Stimulated activated naive CD8-positive, alpha-beta T cell treated with anti-CD3 and anti-CD28 coated beads, Interleukin-15, Interleukin-2, amounts not matched to agents 100 ng/mL and 50 ng/mL, for 24 hours (primary cell): ENCODE data around the gene CCR1.
"Not testable (repeated sequence)": the region's sequence is repeated elsewhere in the genome, so short reads cannot be mapped to it uniquely, and the experiment has no call there.

ENCODE experiments used
- H3K27ac Mint-ChIP-seq: one replicate; pipeline ENCODE4 v1.8.0; 2021; ENCODE audit warnings: mild to moderate bottlenecking, mixed read lengths
- H3K27me3 Mint-ChIP-seq: one replicate; pipeline ENCODE4 v1.8.0; 2021; ENCODE audit warnings: mixed read lengths
- H3K36me3 Mint-ChIP-seq: one replicate; pipeline ENCODE4 v1.8.0; 2021; ENCODE audit warnings: low read depth, mixed read lengths
- H3K4me1 Mint-ChIP-seq: one replicate; pipeline ENCODE4 v1.8.0; 2021; ENCODE audit warnings: low read depth, mixed read lengths
- H3K4me3 Mint-ChIP-seq: one replicate; pipeline ENCODE4 v1.8.0; 2021; ENCODE audit warnings: mild to moderate bottlenecking, mixed read lengths
- H3K9me3 Mint-ChIP-seq: one replicate; pipeline ENCODE4 v1.8.0; 2021; ENCODE audit warnings: mixed read lengths

CCR1 gene

DNA sequence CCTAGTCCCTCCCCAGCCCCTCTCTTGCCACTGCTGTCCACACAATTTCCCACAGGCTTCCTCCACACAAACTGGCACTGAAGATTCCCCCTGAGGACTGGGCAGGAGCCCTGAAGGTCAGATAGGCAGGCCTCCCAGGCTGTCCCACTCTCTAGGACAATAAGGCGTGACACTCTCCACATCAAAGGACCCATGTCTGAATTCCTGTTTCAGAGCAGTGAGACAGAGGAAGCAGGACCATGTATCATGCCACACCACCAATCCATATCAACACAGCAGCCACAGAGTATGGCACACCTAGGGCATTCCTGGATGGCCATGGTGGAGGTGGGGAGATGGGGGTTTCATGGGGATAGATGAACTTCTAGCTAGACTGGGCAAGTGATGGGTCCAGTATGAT is 13.8 kb upstream of the CCR1 start:
- Mint-ChIP-seq H3K27me3 (peaks cover 4% of the 10 kb centered on the region), H3K27ac (no peak overlapping the region), H3K36me3 (no peaks in the 10 kb centered on the region), H3K4me1 (peaks cover 15% of the 10 kb centered on the region), H3K4me3 (no peak overlapping the region), H3K9me3 (peaks cover 6% of the 10 kb centered on the region)

DNA sequence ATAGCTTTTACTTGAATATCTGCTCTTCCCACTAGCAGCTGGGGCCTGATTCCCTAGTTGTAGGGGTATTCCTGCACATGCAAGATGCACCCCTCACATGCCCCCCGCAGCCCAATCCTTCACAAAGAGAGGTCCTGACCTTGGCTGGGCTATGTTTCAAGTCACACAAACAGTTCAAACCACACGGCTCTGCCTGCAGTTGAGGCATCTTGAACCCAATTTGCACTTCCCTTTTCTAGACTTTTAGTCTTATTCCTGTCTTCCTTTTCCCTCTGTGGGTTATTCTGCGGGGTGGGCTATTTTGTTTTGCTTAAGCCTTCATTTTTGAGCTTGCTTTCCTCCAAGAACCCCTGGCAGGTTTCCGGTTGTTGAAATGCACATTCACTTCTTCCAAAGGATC is 13.3 kb upstream of the CCR1 start:
- Mint-ChIP-seq H3K4me1 (peaks cover 15% of the 10 kb centered on the region), H3K36me3 (no peaks in the 10 kb centered on the region), H3K9me3 (peaks cover 3% of the 10 kb centered on the region), H3K27me3 (peaks cover 1% of the 10 kb centered on the region), H3K4me3 (no peak overlapping the region), H3K27ac (no peak overlapping the region)

DNA sequence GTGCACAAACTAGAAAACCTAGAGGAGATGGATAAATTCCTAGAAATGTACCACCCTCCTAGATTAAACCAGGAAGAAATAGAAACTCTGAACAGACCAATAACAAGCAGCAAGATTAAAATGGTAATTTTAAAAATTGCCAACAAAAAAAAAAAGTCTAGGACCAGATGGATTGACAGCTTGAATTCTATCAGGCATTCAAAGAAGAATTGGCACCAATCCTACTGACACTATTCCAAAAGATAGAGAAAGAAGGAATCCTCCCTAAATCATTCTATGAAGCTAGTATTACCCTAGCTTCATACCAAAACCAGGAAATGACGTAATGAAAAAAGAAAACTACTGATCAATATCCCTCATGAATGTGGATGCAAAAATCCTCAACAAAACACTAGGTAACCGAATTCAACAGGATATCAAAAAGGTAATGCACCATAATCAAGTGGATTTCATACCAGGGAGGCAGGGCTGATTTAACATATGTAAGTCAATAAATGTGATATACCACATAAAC is 10.1 kb upstream of the CCR1 start:
- H3K36me3 Mint-ChIP-seq: no peaks in the 10 kb centered on the region
- no peak overlapping the region for H3K4me3 Mint-ChIP-seq
- peaks cover 15% of the 10 kb centered on the region for H3K4me1 Mint-ChIP-seq
- H3K27ac Mint-ChIP-seq: no peak overlapping the region
- no peaks in the 10 kb centered on the region for H3K27me3 Mint-ChIP-seq
- no peaks in the 10 kb centered on the region for H3K9me3 Mint-ChIP-seq

DNA sequence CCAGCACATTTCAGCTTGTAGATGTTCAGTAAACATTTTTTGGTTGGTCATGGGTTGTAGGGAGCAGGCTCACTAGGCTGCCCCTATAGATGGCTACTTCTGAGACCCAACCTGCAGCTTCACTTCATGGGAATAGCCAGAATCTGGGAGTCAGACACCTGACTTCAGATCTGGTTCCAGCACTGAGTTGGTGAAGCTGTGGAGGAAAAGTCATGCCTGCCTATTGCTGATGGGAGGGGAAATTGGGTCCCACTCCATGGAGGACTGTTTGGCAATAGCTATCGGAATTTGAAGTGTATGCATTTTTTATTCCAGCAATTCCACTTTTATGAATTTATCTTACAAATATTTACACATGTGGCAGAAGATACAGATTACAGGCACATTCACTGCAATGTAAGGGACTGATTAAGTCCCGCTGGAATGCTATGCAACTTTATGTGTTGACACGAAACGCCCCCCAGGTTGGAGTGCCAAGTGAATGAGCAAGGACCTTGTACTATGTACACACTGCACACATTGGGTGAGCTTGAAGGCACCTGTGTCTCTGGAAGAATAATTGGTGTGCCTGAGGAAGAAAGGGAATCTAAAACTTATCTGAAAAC is 7.8 kb upstream of the CCR1 start:
- no peaks in the 10 kb centered on the region for H3K27me3 Mint-ChIP-seq
- H3K4me1 Mint-ChIP-seq: peaks cover under 1% of the 10 kb centered on the region
- H3K9me3 Mint-ChIP-seq: no peaks in the 10 kb centered on the region
- no peak overlapping the region for H3K27ac Mint-ChIP-seq
- no peaks in the 10 kb centered on the region for H3K36me3 Mint-ChIP-seq
- H3K4me3 Mint-ChIP-seq: no peak overlapping the region

DNA sequence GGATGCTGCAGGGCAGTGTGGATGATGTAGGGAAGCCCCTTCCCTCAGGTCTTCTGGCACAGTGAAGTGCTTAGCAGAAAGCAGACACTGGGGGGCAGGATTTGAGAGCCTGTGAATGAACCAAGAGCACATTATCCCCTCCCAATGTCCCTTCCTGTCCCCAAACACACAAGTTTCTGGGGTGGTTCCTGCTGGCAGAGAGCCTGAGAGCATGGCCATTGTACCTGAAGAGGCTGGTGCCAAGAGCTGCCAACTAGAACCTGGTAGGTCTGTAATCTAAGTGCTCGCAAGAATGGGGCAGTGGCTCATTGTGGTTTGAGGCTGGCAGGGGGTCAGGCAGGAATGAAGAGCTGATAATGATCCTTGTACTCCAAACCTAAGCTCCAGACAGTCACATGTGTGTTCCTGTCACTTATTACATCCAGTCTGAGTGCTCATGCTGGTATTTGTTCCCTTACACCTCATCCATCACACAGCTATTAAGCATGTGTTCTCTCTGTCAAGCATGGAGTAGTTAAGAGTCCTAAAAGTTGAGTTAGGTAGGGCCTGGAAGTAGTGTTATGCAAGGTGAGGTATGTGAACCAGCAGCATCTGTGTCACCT is 6.7 kb upstream of the CCR1 start:
- Mint-ChIP-seq H3K4me3 (no peak overlapping the region), H3K4me1 (no peaks in the 10 kb centered on the region), H3K9me3 (no peaks in the 10 kb centered on the region), H3K36me3 (no peaks in the 10 kb centered on the region), H3K27ac (no peak overlapping the region), H3K27me3 (no peaks in the 10 kb centered on the region)

DNA sequence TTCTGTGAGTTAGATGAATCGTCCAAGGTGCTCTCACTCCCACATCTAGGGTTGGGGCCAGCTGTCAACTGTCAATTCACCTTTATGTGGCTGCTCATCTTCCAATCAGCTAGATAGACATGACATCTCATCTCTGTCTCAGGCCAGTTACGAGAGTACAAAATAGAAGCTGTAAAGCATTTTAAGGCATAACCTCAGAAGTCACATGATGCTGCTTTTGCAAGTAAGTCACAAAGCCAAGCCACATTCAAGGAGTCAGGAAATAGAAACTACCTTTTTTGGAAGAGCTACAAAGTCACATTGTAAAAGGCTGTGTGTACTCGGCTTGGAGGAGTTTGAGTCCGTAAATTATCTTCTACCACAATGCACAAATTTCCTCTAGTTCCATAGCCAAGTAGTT is 5.1 kb upstream of the CCR1 start:
- no peak overlapping the region for H3K4me3 Mint-ChIP-seq
- no peak overlapping the region for H3K27ac Mint-ChIP-seq
- no peaks in the 10 kb centered on the region for H3K9me3 Mint-ChIP-seq
- H3K27me3 Mint-ChIP-seq: no peaks in the 10 kb centered on the region
- H3K4me1 Mint-ChIP-seq: peaks cover 15% of the 10 kb centered on the region
- H3K36me3 Mint-ChIP-seq: no peaks in the 10 kb centered on the region

DNA sequence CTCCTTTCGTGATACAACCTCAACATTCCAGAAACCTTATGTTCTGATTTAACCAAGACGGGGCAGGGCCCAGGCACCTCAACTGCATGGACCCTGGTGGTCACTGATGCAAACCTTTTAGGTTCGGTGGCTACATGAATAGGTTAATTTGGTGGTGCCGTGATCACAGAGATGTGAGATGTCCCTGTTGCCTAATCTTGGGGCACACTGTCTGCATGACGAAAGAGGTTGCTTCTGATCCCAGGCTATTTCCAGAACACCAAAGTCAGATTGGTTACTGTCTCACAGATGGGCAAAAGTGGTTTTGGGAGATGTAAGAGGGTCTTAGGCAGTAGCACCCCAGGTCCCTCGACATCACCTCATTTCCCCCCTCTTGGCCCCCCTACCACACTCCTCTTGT is 4.0 kb upstream of the CCR1 start:
- no peak overlapping the region for H3K4me3 Mint-ChIP-seq
- no peaks in the 10 kb centered on the region for H3K9me3 Mint-ChIP-seq
- peaks cover 26% of the 10 kb centered on the region for H3K4me1 Mint-ChIP-seq
- no peak overlapping the region for H3K27ac Mint-ChIP-seq
- H3K36me3 Mint-ChIP-seq: no peaks in the 10 kb centered on the region
- H3K27me3 Mint-ChIP-seq: no peaks in the 10 kb centered on the region

DNA sequence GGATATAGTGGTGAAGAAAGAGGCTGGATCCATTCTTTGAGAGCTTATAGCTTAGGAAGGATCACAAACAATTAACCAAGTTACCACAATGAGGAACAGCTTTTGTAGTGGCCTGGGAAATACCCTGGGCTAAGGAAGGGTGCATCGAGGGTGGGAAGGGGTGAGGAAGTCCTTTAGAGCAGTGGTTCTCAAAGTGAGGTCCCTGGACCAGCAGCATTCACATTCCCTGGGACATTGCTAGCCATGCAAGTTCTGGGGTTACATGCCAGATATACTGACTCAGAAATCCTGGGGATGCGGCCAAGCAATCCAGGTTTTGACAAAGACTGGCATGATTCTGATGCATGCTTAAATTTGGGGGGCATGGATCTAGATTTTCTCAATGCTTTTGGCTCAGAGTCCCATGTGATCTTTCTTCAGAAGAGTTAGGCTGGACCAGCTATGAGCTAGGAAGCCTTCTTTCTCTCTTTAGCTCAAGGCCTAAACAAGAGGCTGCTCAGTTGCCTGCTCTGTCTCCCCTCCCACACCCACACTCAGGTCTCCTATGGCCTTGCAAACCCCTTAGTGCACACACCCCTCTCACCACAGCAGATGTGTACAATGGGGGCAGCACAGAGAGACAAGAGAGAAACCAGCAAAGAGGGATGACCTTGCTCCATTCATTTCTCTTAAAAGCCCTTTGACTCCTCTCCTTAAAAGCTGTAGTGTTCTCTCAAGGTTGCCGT is 1.8 kb upstream of the CCR1 start:
- peaks cover 30% of the 10 kb centered on the region for H3K4me1 Mint-ChIP-seq
- H3K36me3 Mint-ChIP-seq: no peaks in the 10 kb centered on the region
- H3K27ac Mint-ChIP-seq: no peak overlapping the region
- H3K27me3 Mint-ChIP-seq: no peaks in the 10 kb centered on the region
- no peak overlapping the region for H3K4me3 Mint-ChIP-seq
- no peaks in the 10 kb centered on the region for H3K9me3 Mint-ChIP-seq

DNA sequence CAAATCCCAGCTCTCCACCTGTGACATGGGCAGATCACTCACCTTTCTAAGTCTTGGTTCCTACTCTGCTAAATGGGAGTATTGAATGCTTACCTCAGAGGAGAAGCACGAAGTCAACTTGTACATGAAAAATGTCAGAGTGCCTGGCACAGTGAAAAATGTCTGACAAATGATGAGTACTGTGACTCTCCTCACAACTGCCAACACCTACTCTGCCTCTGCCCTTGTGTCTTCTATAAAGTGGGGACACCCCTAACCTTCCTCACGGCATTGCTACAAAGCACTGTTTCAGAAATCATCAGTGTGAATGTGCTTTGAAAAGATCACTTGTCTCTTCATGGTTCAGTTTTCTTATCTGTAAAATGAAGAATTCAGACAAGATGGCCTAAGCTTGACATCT is 940 bp upstream of the CCR1 start:
- H3K27me3 Mint-ChIP-seq: no peaks in the 10 kb centered on the region
- no peaks in the 10 kb centered on the region for H3K9me3 Mint-ChIP-seq
- no peak overlapping the region for H3K4me3 Mint-ChIP-seq
- H3K36me3 Mint-ChIP-seq: no peaks in the 10 kb centered on the region
- peaks cover 30% of the 10 kb centered on the region for H3K4me1 Mint-ChIP-seq
- H3K27ac Mint-ChIP-seq: no peak overlapping the region

DNA sequence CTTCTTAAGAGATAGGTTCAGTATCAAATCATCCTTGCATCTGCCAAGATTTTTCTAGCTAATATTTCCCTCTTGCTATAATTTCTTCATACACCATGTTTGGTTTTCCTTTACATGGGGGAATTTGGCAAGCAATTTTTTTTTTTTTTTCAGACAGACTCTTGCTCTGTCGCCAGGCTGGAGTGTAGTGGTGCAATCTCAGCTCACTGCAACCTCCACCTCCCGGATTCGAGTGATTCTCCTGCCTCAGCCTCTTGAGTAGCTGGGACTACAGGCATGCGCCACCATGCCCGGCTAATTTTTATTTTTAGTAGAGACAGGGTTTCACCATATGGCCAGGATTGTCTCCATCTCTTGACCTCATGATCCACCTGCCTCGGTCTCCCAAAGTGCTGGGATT is 599 bp downstream of the CCR1 start:
- not testable (repeated sequence) for H3K9me3 Mint-ChIP-seq, H3K36me3 Mint-ChIP-seq, H3K27ac Mint-ChIP-seq, H3K27me3 Mint-ChIP-seq
- peak overlapping the region; percentile 30 for H3K4me3 Mint-ChIP-seq
- peaks cover 30% of the 10 kb centered on the region for H3K4me1 Mint-ChIP-seq

DNA sequence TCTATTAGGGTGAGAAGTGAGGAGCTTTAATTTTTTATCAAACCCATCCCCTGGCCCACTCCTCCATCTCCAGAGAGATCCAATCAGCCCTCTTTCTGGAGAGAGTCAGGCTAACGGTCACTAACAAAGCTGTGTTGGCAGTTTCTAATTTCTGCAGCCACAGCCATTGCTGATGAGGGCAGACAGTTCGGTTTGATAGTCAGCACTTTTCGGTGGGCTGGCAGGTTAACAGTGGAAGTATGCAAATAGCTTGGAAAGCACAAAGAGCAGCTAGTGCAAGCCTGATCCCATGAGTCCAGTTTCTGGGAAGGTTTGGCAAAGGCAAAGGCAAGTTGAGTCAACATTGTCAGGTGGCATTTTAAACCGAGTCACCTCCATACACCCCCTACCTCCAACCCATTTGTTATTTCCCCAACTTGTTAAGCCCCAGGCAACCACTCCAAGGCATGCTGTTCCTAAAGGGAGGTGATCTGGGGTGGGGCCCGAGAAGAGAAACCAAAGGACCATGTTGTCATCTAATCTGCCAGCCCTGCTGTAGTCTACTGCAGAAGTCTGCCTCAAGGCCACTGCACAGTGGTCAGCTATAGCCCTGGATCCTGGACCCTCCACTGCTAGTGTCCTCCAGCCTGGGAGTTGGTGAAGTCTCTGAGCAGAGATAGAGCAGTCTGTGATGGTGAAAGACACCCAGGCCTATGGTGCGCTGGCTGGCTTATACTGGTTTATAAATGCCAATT is 1.7 kb downstream of the CCR1 start:
- Mint-ChIP-seq H3K27me3 (no peaks in the 10 kb centered on the region), H3K4me3 (no peak overlapping the region)

DNA sequence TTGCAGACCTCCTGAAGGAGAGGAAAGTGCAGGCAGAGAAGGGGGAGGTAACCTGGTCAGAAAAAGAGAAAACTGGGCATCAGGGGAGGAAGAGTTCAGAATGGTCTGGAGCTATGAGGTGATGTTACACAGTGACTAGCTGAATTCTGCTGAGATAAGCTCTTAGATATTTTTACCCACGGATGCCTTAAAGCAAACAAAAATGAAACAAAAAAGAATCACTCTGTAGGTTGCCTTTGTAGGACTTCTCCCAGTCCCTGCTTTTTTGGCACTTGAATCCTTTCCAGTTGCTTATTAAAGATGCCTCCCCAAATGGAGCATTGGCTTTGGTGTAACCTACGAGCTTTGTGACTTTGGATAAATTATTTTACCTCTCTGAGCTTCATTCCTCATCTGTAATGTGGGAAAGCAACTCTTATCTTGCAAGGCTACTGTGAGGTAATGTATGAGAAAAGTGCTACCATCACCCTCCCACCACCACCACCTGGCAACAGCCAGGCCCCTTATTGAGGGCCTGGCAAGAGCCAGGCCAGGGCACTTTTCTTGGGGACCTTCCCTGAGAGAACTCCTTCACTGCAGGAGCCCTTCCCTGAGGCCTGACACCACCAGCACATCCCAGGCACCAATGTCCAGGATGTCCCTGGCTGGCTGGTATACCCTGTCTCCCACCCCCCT is 2.7 kb downstream of the CCR1 start:
- no peaks in the 10 kb centered on the region for H3K9me3 Mint-ChIP-seq
- no peak overlapping the region for H3K4me3 Mint-ChIP-seq
- H3K36me3 Mint-ChIP-seq: no peaks in the 10 kb centered on the region
- H3K27me3 Mint-ChIP-seq: no peaks in the 10 kb centered on the region
- H3K4me1 Mint-ChIP-seq: peaks cover 30% of the 10 kb centered on the region
- H3K27ac Mint-ChIP-seq: no peak overlapping the region

More for the DNA sequence above, 1.7 kb downstream of the CCR1 start:
- H3K4me1 Mint-ChIP-seq: peaks cover 30% of the 10 kb centered on the region
- H3K9me3 Mint-ChIP-seq: no peaks in the 10 kb centered on the region
- no peaks in the 10 kb centered on the region for H3K36me3 Mint-ChIP-seq
- H3K27ac Mint-ChIP-seq: no peak overlapping the region

DNA sequence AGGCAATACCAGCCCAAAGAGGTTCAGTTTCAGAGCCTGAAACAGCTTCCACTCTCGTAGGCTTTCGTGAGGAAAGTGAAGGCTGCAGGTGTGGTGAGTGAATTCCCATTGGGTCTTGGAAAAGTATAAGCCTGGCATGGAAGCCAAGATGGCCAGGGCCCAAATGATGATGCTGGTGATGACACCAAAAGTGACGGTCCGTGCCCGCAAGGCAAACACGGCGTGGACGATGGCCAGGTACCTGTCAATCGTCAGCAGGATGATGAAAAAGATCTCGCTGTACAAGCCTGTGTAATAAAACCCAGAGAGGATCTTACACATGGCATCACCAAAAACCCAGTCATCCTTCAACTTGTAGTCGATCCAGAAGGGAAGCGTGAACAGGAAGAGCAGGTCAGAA is 4.4 kb downstream of the CCR1 start:
- no peak overlapping the region for H3K4me3 Mint-ChIP-seq
- H3K9me3 Mint-ChIP-seq: no peaks in the 10 kb centered on the region
- peaks cover 20% of the 10 kb centered on the region for H3K4me1 Mint-ChIP-seq
- no peak overlapping the region for H3K27ac Mint-ChIP-seq
- H3K27me3 Mint-ChIP-seq: no peaks in the 10 kb centered on the region
- H3K36me3 Mint-ChIP-seq: no peaks in the 10 kb centered on the region

DNA sequence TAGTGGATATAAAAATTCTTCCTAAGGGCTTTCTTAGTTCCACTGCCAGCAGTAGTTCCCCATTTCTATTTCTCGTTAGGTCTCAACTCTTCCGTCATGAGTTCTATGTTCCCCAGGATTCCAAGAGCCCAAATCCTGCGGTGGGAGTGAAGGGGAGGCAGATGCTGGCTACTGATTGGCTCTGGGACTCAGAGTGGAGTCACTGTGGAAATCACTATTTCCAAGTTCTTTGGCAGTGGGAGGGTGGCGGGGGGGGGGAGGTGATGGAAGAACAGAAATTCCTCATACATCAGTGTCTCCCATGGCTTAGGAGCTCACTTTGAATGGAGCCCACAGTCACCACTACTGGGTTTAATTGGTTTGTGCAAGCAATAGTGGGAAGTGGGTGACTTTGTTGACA is 5.6 kb downstream of the CCR1 start:
- H3K4me1 Mint-ChIP-seq: peaks cover 8% of the 10 kb centered on the region
- H3K9me3 Mint-ChIP-seq: no peaks in the 10 kb centered on the region
- H3K27ac Mint-ChIP-seq: no peak overlapping the region
- no peak overlapping the region for H3K4me3 Mint-ChIP-seq
- no peaks in the 10 kb centered on the region for H3K36me3 Mint-ChIP-seq
- H3K27me3 Mint-ChIP-seq: no peaks in the 10 kb centered on the region

DNA sequence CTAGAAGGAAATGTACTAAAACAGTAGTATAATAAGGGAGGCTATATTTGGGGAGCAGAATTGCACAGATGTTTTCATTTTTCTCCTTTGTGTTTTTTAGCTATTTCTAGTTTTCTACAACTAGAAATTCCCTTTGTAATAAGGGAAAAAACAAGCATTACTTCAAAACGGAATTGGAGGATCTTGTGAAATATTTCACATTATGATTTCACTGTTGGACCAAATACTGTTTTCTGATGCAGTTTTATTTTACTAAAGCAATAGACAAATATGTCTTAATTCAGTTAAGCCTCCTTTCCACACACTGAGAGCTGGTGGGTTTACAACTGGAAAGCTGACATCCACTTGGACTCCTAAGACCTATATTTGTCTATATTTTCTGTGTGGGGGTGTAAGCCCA is 7.3 kb downstream of the CCR1 start:
- H3K36me3 Mint-ChIP-seq: no peaks in the 10 kb centered on the region
- H3K4me1 Mint-ChIP-seq: no peaks in the 10 kb centered on the region
- H3K27ac Mint-ChIP-seq: no peak overlapping the region
- H3K4me3 Mint-ChIP-seq: no peak overlapping the region
- no peaks in the 10 kb centered on the region for H3K27me3 Mint-ChIP-seq
- no peaks in the 10 kb centered on the region for H3K9me3 Mint-ChIP-seq
